CD4-positive, alpha-beta T cell treated with Interleukin-1 beta for 1 hour (primary cell): ENCODE data around the gene LAMP1.
"Not testable (repeated sequence)": the region's sequence is repeated elsewhere in the genome, so short reads cannot be mapped to it uniquely, and the experiment has no call there.

Experiments used
- DNase-seq, 2 donors: peaks; one replicate each; pipeline ENCODE4 v3.0.0-alpha.2; 2020 to 2022

The LAMP1 gene

DNA sequence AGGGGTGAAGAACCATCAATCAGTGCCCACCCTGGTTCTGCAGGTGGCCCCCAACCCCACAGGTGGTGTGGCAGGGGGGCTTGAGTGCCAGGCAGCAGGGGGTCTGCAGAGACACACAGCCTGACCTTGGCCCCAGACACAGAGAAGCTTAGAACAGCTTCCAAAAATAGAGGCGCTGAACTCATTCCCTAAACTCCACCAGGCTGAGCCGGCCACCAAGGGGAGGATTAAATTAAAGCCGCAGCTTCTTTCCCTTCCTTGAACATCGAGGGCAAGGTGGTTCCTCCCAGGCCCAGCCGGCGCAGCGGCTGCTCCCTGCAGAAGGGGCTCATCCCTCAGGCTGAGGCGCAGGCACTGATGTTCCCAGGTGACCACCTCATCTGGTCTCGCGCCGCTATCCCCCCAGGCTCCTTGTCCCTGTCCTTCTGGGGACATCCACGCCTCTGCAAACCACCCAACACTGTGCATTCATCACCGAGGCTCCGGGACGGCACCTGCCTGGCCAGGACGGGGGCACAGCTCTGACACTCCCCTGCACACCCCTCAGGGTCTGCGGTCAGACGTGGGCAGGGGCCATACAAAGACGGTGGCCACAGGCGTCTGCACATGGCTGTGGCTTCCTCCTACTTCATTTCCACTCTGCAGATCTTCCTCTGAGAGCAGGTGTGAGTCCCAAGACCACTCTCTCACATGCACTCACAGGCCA, 30.9 kb downstream of the LAMP1 start:
- no peak for DNase-seq

DNA sequence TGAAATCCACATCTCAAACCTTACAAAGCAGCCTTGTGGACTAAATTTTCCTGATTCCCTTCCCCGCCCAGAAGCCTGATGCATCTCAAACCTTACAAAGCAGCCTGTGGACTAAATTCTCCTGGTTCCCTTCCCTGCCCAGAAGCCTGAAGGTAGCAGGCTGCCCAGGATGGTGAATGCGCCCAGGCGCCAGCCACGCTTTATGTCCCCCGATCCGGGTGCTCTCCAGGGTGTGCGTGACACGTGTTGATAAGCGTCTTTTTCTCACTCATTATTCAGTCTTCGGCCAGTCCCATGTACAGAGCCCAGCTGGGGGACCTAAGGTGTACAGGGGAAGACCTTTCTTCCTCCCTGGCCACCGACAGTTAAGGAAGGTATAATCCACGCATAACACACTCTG, 31.8 kb downstream of the LAMP1 start:
- no peak for DNase-seq

DNA sequence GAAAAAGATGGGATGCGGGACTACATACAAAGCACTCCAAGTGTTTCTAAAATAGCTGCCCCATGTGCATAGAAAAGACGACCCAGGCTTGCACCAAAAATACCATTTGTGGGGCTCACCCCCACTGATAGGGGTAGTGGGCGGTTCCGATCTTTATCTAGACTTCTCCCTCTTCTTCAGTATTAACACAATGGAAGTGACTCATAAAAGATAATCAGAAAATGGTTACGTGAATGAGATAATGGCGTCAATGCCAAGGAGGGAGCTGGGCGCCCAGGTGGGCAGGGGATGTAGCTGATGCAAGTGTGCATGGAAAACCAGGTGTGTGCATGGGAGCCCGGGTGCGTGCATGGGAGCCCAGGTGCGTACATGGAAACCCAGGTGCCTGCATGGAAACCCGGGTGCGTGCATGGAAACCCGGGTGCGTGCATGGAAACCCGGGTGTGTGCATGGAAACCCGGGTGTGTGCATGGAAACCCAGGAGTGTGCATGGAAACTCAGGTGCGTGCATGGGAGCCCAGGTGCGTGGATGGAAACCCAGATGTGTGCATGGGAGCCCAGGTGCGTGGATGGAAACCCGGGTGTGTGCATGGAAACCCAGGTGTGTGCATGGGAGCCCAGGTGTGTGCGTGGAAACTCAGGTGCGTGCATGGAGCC, 32.7 kb downstream of the LAMP1 start:
- DNase-seq = no peak

DNA sequence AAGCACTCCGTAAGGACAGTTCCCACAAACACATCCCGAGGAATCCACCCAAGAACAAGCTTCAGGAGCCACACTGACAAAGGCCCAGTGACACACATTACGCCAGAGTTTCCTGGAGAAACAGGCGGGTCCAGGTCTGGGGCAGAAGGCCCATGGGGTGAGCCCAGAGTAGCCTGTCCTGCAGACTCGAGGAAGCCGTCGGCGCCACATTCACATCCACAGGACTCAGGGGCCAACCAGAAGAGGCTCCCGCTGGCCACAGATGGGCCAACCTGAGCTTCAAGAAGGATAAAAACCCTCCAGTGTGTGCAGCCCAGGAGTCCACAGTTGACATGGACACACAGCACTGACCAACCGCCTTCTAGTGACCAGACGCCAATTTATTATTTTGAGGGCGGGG, 35.6 kb downstream of the LAMP1 start:
- no peak for DNase-seq

DNA sequence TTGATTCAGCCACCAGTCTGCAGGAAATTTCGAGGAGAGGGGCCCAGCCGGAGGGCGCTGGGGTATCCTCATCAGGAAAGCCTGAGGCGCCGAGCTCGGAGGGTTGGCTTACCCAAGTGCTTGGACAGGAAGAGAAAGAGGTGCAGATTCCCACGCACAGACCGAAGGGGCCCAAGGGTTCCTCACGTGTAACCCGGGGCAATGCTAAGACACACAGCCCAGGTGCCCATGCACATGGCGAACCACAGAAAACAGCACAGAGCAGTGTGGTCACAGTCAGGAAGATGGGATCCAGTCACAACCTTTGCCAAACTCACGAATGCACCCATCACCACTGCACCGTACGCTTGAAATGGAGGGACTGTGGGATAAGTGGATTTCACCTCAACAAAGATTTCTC, 36.0 kb downstream of the LAMP1 start:
- DNase-seq = no peak

DNA sequence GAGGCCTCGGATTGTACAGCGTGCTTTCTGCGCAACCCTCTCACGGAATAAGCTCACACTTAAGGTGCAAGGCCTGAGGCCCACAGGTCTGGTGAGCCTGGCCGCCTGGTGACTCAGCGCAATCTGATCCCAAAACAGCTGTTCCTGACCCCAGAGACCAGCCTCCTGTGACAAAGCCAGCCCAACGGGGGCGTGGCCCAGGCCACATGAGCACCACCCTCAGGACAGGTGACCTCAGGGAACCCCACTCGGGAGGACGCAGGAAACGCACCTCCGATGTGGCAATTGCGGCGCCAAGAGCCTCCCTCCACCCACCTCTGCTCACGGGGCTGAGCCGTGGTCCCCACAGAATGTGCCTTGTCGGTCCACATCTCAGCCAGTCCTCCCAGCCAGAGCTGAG, 40.5 kb downstream of the LAMP1 start:
- DNase-seq = no peak

DNA sequence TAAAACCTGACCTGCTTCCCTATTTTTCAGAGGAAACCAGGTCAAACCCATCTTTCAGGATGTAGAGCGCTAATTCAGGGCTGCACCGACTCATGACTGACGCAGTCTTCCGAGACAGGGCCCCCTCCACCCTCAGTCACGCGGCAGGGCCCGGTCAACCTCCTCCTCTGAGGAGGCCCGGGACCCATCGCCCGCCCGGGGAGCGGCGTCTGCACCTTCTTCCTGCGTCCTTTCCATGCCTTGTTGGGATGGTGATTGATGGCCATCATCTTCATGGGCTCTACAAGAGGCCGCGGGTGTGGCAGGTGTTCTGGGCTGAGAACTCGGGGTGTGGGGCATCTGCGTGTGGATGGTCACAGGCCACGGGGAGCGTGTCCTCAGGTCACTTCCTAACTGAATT, 40.9 kb downstream of the LAMP1 start:
- no peak for DNase-seq

DNA sequence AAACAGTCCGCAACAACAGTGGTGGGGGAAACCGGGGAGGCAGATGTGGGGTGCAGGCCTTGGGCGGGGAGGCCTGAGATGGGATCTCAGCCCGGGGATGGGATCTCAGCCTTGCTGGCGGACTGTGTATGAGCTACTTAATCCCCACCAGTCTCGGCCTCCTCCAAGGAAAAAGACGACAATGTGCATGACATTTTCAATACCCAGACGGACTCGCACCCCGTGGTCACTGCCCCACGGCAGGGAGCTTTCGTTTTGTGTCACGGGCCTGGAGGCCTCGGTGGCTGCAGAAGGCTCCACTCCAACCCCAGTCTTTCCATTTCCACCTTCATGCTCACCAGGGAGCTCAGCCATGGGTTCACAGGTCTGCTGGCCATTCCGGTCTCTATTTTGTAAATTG, 41.4 kb downstream of the LAMP1 start:
- DNase-seq = no peak

DNA sequence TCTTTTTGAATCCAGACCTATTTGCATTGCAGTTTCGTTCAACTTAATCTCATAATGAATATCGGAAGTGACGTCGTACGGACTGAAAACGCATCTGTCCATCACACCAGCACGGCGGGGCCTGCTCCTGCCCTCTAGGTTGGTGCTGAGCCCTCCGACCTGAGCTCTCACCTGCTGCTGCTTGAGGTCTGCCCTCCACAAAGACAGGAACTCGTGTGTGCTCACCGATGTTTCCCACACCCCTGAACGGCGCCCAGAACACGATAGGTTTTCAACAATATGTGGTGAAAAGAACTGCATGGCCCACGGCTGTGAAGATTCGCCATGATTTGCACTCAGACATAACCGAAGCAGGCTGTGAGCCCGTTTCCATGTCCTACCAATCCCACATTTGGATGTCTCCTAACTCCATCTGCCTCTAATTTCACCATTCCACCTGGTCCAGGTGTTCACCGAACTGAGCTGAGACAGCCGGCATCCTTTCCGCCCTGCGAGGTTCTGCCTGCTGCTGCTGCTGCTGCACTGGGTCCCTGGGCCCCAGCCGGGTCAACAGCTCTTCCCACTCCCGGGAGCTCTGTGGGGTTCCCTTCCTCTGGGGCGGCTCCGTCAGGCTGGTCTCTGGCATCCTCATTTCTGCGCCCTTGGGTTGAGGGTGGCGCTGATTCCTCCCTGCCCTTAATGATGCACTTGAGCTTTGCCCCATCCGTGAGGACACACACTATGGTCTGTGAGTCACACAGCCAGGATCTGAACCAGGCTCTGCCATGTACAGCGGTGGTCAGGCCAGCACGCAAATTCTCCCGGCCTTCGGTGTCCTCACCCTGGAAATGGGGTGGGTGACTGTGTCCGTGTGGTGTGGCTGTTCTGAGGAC, 46.0 kb downstream of the LAMP1 start:
- DNase-seq = no peak

DNA sequence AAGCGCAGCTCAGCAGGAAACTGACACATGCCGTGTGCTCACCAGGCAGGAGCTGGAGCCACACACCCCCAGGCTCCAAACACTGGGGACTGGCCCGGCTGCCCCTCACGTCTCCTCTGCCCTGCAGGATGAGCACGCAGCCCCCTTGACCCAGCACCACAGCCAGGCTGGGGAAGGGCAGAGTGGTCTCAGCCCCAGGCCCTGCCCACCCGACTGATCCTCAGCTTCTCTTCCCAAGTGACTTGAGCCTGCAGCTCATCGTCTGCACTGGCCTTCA, 46.6 kb downstream of the LAMP1 start:
- DNase-seq = no peak

DNA sequence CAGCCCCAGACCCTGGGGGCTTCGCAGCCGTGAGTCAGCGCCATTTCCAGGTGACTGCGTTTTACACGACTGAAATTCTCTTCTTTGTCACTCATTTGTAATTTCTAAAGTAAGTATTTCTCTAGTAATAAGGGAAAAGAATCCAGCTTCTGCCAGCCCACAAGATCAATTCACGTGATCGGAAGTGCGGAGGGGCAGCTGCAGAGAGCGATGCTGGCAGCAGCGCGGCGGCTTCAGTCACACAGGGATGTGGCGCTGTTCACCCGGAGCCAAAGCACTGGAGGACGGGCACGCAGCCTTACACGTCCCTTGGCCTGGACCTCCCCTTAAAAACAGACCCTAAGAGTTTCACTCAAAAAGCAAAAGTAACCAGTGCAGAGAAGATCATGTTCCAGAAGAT, 48.4 kb downstream of the LAMP1 start:
- DNase-seq = no peak

DNA sequence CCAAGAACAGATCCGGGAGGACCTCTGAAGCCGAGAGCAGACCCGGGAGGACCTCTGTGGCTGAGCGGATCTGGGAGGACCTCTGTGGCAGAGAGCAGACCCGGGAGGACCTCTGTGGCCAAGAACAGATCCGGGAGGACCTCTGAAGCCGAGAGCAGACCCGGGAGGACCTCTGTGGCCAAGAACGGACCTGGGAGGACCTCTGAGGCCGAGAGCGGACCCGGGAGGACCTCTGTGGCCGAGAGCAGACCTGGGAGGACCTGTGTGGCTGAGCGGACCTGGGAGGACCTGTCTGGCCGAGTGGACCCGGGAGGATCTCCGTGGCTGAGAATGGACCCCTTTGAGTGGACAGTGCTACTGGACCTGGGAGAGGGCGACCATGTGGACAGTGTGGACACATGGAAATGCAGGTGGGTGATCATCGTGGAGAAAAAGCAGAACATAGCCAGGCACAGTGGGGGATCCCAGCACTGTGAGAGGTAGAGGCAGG, 50.7 kb downstream of the LAMP1 start:
- not testable (repeated sequence) for DNase-seq

DNA sequence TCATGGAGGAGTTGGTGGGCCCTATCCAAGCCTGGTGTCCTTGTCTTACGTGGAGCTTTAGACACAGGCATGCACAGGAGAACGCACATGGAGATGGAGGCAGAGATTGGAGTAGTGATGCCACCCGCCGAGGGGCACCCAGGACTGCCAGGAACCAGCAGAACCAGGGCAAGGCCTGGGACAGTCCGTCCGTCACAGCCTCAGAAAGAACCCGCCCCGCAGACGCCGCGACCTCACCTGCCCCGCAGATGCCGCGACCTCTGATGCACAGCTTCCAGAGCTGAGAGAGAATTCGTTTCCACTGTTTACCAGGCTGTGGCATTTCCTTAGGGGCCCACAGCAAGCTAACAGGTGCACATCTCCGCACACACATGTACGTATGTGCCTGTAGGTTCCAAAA, 51.6 kb downstream of the LAMP1 start:
- no peak for DNase-seq

DNA sequence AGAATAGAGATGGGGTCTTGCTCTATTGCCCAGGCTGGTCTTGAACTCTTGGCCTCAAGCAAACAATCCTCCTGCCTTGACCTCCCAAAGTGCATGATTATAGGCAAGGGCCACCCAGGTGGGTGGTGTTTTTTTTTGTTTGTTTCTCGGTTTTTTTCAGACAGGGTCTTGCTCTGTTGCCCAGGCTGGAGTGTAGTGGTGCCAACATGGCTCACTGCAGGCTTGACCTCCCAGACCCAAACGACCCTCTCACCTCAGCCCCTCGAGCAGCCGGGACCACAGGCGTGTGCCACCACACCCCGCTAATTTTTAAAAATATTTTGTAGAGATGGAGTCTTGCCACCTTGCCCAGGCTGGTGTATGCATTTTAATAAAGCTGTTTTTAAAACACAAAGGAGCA, 52.0 kb downstream of the LAMP1 start:
- DNase-seq = no peak

DNA sequence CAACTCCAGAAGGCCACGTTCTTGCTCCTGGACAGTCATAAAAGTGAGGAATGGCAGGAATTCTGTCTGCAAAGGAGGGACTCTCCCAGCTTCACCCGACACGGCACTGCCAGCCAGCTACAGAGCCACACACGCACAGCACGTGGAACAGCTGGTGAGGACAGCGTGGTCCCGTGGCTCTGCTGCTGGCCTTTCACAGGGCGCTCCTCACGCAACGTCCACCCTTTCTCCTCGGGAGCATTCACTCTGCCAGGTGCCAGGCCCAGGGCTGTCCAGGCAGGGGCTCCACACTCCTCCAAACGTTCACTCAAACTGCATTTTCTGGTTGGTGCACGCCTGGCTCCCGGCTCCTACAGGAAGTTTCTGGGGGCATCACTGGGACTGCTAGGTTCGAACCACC, 52.5 kb downstream of the LAMP1 start:
- DNase-seq = no peak

DNA sequence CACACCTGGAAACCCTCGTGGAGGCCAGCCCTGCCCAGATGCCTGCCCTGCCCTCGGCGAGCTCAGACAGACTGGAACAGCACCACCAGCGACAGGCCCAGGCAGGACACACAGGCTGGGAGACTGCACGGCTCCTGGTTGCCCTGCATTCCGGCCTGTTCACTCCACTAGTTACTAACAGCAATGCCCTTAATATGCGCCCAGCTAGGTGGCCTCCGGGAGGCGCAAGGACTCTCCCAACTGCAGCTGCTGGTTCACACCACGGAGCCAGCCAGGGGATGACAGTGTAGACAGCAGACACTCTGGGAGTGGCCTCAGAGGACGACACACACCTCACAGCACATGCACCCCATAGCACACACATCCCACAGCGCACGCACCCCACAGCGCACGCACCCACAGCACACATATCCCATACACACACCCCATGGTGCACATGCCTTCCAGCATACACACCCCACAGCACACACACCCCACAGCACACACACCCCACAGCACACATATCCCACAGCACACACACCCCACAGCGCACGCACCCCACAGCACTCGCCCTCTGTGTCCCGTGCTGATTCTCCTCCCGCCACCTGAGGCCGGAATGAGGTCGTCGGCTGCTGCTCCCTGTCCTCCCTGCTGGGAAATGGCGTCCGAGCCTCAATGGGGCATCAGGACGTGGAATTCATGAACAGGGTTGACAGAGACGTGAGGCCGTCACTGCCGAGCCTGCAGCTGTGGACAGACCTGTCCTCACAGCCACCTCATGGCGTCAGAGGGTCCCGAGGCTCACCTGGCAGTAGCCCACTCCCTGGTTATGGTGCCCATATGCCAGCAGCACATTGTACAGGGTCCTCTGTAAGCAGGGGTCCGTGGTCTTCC, 53.3 kb downstream of the LAMP1 start:
- DNase-seq = no peak

DNA sequence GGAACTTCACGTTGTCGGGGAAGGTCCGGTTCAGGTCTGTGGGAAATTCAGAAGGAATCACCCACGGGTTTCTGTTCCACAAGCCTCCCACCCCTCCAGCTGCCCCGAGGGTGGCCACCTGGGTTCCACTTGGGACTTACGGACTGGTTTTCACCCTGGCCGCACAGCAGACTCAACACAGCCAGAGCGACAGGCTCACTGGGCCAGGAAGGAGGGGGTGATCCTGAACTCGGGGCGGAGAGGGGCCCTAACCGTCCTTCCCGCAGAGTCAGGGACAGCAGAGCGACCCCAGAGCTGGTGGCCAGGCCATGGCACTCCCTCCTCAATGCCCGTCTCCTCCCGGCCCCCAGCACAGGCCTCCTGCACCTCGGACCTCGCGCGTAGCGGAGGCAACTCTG, 53.9 kb downstream of the LAMP1 start:
- DNase-seq = no peak

DNA sequence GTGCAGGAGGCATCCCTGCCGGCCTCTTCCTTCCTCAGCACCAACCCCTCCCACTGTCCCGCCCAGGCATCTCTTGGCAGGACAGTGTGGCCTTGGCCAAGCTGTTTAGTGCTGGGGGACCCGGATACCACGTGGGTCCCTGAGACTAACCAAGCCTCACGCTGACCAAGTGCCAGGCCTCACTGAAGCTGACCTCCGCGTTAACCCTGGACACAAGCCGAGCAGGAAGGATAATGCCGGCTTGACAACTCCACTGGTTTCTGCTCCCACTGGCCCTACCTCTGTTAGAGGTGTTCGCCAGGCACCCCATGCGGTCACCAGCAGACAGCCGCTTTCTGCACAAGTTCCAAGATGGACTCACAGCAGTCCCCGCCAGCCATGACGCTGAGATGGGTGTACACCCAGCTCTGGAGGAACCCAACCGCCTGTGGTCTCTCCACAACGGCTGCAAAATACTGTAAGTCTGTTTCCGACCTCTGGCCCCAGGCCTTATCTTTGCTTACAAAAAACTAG, 54.5 kb downstream of the LAMP1 start:
- DNase-seq = no peak

DNA sequence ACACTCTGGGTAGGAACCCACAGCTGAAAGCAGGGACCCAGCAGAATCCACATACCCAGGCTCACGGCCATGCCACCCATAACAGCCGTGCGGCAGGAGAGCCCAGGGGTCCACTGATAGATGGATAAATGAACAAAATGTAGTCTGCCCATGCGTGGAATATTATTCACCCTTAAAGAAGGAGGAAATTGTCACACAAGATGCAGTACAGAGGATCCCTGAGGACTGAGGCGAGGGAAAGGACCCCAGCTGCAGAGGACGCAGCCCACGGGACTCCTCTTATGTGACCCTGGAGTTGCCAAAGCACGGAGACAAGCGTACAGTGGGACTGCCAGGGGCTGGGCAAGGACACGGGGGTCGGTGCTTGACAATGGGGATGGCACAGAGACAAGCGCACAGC, 56.2 kb downstream of the LAMP1 start:
- DNase-seq = no peak

DNA sequence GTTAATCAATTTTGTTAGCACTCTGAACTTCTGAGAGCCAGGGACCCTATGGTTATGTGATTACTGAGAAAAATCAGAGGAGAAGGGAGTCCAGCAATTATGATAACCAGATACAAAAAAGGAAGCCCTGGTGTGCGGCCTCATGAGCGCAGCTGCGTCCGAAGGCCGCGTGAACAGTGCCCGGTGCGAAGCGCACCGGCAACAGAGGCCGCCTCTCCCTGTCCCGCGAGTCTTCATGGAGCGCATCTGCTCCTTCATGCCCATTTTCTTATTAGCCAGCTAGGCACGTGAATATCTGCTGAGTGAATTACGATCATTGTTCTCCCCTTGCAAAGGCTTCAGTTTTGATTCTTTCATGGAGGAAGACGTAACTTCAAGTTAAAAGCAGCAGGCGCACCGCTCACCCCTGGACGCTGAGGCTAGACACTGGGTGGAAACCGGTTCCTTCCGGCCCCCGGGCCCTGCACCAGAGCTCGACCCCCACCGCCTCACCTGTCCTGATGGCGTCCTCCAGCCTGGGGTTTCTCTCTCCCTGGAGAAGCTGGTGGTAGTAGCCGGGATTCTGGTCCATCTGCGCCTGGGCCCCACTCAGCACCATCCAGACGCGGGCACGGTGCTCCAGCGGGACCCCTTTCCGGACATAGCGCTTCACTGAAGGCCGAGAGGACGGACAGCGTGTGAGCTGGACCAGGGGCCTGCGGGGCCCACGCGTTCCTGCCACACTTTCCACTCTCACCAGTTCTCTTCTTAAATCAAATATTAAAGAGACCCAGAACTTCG, 58.0 kb downstream of the LAMP1 start:
- DNase-seq = no peak

DNA sequence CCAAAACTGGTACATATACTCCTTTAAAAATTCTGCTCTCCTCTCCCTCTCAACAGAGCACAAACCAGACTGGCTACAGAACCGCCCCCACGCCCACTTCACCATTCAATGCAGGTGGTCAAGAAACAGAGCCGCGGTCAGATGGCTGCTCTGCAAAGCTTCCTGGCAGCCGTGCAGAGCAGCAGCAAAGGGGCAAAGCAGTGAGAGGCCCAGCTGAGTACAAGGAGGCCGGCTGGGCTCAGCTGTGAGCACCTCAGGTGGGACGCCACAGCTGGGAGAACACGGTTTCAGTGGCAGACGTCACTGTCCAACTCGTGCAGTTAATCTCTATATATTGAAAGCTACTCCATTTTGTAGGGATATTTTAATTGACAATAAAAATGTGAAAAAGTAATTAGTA, 58.6 kb downstream of the LAMP1 start:
- DNase-seq = no peak

DNA sequence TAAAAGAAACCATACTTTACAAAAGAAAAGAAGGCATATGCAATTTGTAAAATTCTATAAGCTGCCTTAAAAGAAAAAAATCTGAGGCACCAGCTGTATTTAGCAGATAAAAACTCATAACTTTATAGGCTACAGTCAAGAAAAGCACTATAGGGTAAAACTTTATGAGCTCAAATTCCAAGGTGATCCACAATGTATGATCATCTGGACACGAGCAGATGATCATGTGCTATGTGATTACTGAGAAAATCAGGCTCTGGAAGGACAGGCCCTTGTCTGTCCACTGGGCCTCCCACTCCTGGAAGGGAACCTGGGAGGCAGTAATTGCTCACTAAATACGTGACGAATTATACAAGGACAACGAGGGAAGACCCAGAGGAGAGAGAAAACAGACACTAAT, 59.6 kb downstream of the LAMP1 start:
- no peak for DNase-seq
